GM12875 (cell line): ENCODE results near the gene CD44.

ENCODE experiments used
- H3K4me3 ChIP-seq: one replicate; pipeline ENCODE4 v1.5.1; 2011; ENCODE audit warnings: low read depth, low read length, control low read depth
- TF ChIP-seq, protein P1 (sequence below): IDR thresholded peaks from 2 replicates; pipeline ENCODE4 v1.5.1; 2011; ENCODE audit warnings: low read depth, mild to moderate bottlenecking, control low read depth, inconsistent platforms, low read length, moderate library complexity, borderline replicate concordance; ENCODE audit not compliant: insufficient read depth

The CD44 gene

DNA sequence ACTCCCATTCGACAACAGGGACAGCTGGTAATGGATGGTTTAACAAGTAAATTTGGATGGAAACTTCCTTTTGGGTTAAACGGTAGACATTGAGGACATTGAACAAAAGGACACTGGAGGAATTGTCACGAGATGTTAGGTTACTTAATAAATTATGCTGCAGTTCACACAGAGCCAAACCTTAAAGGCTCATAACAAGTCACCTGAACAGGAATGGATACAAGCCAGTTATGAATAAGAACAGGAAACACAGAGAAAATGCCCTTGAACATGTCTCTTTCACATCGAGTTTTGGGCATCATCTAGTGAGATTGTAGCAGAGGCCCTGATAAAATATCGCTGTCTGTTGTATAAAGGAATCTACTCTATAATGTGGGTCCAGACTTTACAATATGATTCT is 65.6 kb downstream of the CD44 start:
- TF ChIP-seq, protein P1, sequence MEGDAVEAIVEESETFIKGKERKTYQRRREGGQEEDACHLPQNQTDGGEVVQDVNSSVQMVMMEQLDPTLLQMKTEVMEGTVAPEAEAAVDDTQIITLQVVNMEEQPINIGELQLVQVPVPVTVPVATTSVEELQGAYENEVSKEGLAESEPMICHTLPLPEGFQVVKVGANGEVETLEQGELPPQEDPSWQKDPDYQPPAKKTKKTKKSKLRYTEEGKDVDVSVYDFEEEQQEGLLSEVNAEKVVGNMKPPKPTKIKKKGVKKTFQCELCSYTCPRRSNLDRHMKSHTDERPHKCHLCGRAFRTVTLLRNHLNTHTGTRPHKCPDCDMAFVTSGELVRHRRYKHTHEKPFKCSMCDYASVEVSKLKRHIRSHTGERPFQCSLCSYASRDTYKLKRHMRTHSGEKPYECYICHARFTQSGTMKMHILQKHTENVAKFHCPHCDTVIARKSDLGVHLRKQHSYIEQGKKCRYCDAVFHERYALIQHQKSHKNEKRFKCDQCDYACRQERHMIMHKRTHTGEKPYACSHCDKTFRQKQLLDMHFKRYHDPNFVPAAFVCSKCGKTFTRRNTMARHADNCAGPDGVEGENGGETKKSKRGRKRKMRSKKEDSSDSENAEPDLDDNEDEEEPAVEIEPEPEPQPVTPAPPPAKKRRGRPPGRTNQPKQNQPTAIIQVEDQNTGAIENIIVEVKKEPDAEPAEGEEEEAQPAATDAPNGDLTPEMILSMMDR, result no peak
- H3K4me3 ChIP-seq, result no peak overlapping the region

DNA sequence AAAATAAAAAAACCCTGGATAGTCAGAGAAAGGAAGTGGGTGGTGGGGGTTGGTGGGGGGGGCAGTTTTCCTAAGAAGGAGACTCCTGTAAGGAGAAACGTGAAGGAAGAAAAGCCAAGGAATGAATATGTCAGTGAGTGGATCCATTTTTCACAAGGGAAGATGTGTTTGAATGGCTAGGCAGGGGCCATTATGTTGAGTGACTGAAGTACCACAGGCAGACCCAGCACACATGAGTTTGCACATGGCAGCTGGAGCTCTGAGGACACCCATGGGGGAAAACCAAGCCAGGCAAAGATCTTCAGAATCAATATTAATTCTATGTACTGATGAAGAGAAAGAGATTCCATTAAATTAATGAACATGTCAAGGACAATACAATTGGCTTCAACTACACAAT is 67.6 kb downstream of the CD44 start:
- no peak overlapping the region for H3K4me3 ChIP-seq
- TF ChIP-seq, protein P1, result no peak

DNA sequence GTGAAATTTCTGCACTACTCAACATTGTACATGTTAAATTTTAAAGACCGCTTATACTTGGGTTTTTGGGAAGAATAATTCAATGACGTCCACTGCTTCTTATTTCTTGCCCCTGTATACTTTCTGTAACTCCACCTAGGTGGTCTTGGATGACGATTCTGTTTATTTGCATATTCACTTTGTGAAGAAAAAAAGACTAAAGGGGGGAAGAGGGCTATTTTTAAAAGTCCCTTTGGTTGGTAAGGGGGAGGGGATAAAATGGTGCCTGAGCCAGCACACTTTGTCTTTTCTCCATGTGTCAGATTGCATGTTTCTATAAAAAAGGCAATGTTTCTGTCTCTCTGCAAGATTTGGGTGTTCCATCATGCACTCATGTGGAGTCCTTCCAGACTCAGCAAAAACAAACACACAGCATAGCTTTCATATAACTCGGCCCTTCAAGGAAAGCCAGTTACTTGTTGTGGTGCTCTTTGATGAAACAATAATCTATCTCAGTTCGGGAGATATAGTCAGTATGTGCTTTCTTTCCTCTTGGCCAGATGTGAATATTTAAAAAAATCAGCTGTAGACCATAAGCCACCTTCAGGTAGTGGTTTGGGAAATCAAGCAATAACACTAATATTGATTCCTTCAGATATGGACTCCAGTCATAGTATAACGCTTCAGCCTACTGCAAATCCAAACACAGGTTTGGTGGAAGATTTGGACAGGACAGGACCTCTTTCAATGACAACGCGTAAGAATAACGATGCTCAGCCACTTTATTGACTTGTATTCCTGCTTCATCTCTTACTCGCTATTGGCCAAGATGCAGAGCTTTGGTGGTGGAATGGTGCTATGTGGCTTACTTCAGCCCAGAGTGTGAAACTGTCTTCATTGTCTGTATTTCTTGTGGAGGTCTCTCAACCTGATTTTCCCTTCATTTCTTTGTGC is 68.8 kb downstream of the CD44 start:
- TF ChIP-seq, protein P1, result no peak
- H3K4me3 ChIP-seq, result no peak overlapping the region

DNA sequence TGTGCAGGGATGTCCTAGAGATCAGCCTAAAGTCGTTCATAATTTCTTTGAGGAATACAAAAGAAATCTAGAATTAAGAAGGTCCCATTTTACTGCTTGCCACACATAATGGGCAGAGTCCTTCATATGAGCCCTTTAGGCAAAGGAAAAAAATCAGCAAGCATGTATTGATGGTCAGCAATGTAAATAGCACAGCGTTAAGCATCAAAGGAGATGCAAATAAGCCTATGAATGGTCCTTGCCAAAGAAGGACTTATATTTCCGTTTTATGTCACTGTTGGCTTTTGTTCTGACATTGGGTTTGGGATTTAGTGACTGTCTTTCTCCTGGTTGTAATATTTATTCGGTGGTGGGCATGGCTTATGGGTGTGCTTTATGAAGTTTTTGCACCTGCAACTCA is 69.8 kb downstream of the CD44 start:
- TF ChIP-seq, protein P1, result no peak
- no peak overlapping the region for H3K4me3 ChIP-seq

DNA sequence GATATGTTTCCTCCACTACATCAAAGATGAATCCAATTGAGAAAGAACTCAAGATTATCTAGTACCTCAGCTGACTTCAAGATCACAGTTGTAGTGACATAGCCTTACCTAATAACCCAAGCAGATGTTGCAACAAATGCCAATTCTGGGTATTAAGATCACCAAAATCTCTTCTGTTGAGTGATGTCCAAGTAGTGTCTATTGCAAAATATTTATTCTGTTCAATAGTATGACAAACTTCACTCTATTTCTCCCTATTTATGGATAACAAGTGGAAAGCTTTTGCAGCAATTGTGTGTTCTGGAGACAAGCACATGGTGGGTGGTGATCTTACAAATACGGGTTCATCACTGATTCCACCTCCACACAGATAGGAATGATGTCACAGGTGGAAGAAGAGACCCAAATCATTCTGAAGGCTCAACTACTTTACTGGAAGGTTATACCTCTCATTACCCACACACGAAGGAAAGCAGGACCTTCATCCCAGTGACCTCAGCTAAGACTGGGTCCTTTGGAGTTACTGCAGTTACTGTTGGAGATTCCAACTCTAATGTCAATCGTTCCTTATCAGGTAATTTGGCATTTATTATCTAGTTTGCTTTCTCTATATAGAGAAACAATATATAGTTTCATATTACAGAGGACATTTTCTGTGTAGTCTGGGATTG is 72.0 kb downstream of the CD44 start:
- no peak overlapping the region for H3K4me3 ChIP-seq
- TF ChIP-seq, protein P1, result no peak

DNA sequence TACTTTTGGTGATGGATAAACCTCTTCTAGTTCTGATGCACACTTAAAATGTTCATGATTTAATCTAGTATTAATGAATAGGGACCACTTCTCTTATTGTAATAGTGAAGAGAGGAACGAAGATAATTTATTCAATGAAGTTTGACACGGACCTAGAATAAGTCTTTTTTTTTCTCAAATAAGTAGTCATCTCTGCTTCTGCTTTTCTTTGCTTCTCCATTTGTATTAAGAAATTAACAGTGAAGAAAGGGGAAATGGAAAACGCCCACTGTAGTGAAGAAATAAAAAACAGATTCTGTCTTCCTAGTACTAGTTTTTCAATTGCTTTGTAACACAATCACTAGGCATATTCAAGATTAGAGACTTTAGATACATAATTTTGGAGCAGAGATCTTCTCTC is 73.0 kb downstream of the CD44 start:
- TF ChIP-seq, protein P1, result no peak
- no peak overlapping the region for H3K4me3 ChIP-seq
